Panc1 (cell line): ENCODE results near the gene SLIT3. TPM values are rescaled to one million over a fixed set of nuclear protein-coding genes. Genes with fewer than 3 reads are reported as not detected.

Source experiments
- ATAC-seq: fragments of 200-7000 bp; cut with Tn5 transposase; 2 replicates; pipeline ENCODE4 v1.9.1; 2020; ENCODE audit warnings: mild to moderate bottlenecking, moderate library complexity
- BruUV-seq: library from RNA; stranded (reverse); fragments of 400-500 nt; replicated peaks from 2 replicates; lab custom pipeline; 2021; lab: Mats Ljungman, UMichigan
- CTCF ChIA-PET: fragments of 300-600 bp; sonication (Branson Sonifier 250); formaldehyde crosslinking; loops from one replicate; lab custom pipeline; 2022; ENCODE audit warnings: antibody characterized with exemption; lab: Charles Lee
- POLR2A ChIA-PET: fragments of 300-600 bp; sonication (Branson Sonifier 250); formaldehyde crosslinking; loops from one replicate; lab custom pipeline; 2022; ENCODE audit warnings: antibody characterized with exemption; lab: Charles Lee
- DNase-seq: peaks from one replicate; pipeline ENCODE4 v3.0.0-alpha.2; 2010; ENCODE audit warnings: low read depth, low spot score
- H3K27ac ChIP-seq: 2 replicates; pipeline ENCODE4 v1.5.1; 2011; ENCODE audit warnings: mild to moderate bottlenecking, low read length, inconsistent platforms
- H3K27me3 ChIP-seq: fragments of 200-500 bp; sonication (Bioruptor generic); 2 replicates; pipeline ENCODE4 v1.6.0; 2014; ENCODE audit warnings: low read length, inconsistent platforms; ENCODE audit not compliant: control insufficient read depth, insufficient read depth
- H3K36me3 ChIP-seq: fragments of 200-500 bp; sonication (Bioruptor generic); 2 replicates; pipeline ENCODE4 v1.5.1; 2014; ENCODE audit warnings: inconsistent platforms, mild to moderate bottlenecking, low read length, moderate library complexity; ENCODE audit not compliant: control insufficient read depth, insufficient read depth
- H3K4me1 ChIP-seq: 2 replicates; pipeline ENCODE4 v1.5.1; 2011; ENCODE audit warnings: inconsistent platforms, mild to moderate bottlenecking, low read length, moderate library complexity; ENCODE audit not compliant: control insufficient read depth, insufficient read depth
- H3K4me3 ChIP-seq, 2 experiments: 2 replicates each; pipeline ENCODE4 v1.5.1; 2011 to 2012; ENCODE audit warnings: low read depth in 2 of 2, low read length in 2 of 2, mild to moderate bottlenecking in 2 of 2, inconsistent platforms in 1 of 2, moderate library complexity in 1 of 2
- H3K9me3 ChIP-seq: fragments of 200-500 bp; sonication (Bioruptor generic); 2 replicates; pipeline ENCODE4 v1.5.1; 2014; ENCODE audit warnings: low read depth, mild to moderate bottlenecking, inconsistent platforms, low read length, moderate library complexity; ENCODE audit not compliant: control insufficient read depth, insufficient read depth
- POLR2AphosphoS5 ChIP-seq: IDR thresholded peaks from 2 replicates; pipeline ENCODE4 v1.6.1; 2012; ENCODE audit warnings: mild to moderate bottlenecking, low read depth, low read length, moderate library complexity
- SIN3A ChIP-seq: IDR thresholded peaks from 2 replicates; pipeline ENCODE4 v1.6.1; 2012; ENCODE audit warnings: low read depth, mild to moderate bottlenecking, low read length, moderate library complexity, borderline replicate concordance; ENCODE audit not compliant: insufficient read depth
- TCF7L2 ChIP-seq: IDR thresholded peaks from 2 replicates; pipeline ENCODE4 v1.6.1; 2011; ENCODE audit warnings: mild to moderate bottlenecking, low read depth, low read length, inconsistent platforms
- in situ Hi-C: cut with HindIII; loops from 2 replicates; pipeline ENCODE4 v1.10.0; 2016; ENCODE audit warnings: low sequenced_read_pairs, low pct_unique_long_range_greater_than_20kb
- intact Hi-C: fragments of 100-400 bp; cut with micrococcal nuclease; formaldehyde crosslinking; loops from one replicate; pipeline ENCODE4 v1.10.0; 2022; ENCODE audit not compliant: unreplicated experiment
- total RNA-seq: library from RNA; stranded (reverse); gene quantifications from one replicate; pipeline ENCODE4 v1.2.1, GENCODE V29; 2021; ENCODE audit not compliant: unreplicated experiment
- TF ChIP-seq, protein P1 (sequence below): fragments of 450-650 bp; IDR thresholded peaks from 2 replicates; pipeline ENCODE4 v1.5.1; 2017; ENCODE audit warnings: mild to moderate bottlenecking
- TF ChIP-seq, protein P2 (sequence below), 2 experiments: IDR thresholded peaks; 2 replicates each; pipeline ENCODE4 v1.6.1; 2011 to 2012; ENCODE audit warnings: low read depth in 2 of 2, control low read depth in 1 of 2, low read length in 1 of 2, mild to moderate bottlenecking in 1 of 2, moderate library complexity in 1 of 2; ENCODE audit not compliant: insufficient read depth in 1 of 2

The SLIT3 gene
- total RNA-seq, 1 experiment from 2014 or later: 26.4 TPM

DNA sequence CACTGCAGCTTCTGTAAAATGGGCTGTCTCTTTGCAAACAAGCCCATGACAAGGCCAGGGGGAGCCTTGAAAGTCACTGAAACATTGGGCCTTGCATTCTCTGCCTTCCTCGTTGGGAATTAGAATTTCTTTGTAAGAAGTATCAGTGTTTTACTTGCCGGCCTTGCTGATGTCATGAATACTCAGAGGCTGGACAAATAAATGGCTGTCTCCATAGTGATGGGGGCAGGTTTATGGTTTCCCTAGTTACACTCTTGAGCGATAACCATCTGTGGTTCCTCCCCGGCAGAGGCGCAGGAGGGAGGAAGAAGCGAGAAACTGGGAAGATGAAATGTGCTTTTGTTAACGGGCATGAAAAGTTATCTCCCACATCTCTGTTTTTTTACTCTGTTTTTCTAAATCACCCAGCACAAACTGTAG is 449.0 kb downstream of the SLIT3 start:
- Histone ChIP-seq H3K9me3 (no peaks in the 10 kb centered on the region), H3K36me3 (no peaks in the 10 kb centered on the region), H3K27me3 (peaks cover 4% of the 10 kb centered on the region), H3K4me3 (no peak overlapping the region), H3K4me1 (no peaks in the 10 kb centered on the region), H3K27ac (no peak overlapping the region)
- ChIA-PET POLR2A (no interaction called here), CTCF (no interaction called here)
- TF ChIP-seq, protein P1, sequence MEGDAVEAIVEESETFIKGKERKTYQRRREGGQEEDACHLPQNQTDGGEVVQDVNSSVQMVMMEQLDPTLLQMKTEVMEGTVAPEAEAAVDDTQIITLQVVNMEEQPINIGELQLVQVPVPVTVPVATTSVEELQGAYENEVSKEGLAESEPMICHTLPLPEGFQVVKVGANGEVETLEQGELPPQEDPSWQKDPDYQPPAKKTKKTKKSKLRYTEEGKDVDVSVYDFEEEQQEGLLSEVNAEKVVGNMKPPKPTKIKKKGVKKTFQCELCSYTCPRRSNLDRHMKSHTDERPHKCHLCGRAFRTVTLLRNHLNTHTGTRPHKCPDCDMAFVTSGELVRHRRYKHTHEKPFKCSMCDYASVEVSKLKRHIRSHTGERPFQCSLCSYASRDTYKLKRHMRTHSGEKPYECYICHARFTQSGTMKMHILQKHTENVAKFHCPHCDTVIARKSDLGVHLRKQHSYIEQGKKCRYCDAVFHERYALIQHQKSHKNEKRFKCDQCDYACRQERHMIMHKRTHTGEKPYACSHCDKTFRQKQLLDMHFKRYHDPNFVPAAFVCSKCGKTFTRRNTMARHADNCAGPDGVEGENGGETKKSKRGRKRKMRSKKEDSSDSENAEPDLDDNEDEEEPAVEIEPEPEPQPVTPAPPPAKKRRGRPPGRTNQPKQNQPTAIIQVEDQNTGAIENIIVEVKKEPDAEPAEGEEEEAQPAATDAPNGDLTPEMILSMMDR: no peak
- TF ChIP-seq SIN3A (no peak), TCF7L2 (no peak), POLR2AphosphoS5 (no peak)
- TF ChIP-seq, protein P2, sequence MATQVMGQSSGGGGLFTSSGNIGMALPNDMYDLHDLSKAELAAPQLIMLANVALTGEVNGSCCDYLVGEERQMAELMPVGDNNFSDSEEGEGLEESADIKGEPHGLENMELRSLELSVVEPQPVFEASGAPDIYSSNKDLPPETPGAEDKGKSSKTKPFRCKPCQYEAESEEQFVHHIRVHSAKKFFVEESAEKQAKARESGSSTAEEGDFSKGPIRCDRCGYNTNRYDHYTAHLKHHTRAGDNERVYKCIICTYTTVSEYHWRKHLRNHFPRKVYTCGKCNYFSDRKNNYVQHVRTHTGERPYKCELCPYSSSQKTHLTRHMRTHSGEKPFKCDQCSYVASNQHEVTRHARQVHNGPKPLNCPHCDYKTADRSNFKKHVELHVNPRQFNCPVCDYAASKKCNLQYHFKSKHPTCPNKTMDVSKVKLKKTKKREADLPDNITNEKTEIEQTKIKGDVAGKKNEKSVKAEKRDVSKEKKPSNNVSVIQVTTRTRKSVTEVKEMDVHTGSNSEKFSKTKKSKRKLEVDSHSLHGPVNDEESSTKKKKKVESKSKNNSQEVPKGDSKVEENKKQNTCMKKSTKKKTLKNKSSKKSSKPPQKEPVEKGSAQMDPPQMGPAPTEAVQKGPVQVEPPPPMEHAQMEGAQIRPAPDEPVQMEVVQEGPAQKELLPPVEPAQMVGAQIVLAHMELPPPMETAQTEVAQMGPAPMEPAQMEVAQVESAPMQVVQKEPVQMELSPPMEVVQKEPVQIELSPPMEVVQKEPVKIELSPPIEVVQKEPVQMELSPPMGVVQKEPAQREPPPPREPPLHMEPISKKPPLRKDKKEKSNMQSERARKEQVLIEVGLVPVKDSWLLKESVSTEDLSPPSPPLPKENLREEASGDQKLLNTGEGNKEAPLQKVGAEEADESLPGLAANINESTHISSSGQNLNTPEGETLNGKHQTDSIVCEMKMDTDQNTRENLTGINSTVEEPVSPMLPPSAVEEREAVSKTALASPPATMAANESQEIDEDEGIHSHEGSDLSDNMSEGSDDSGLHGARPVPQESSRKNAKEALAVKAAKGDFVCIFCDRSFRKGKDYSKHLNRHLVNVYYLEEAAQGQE (IDR thresholded peaks at IDR 0.05; ENCODE audit: insufficient read depth in 1 of 2, low read depth in 2 of 2, low read length in 1 of 2): no peak
- intact Hi-C loops (no loop called here), in situ Hi-C loops (no loop called here)
- DNase-seq (no peak), ATAC-seq (no peak)
- no TSS peak for BruUV-seq

DNA sequence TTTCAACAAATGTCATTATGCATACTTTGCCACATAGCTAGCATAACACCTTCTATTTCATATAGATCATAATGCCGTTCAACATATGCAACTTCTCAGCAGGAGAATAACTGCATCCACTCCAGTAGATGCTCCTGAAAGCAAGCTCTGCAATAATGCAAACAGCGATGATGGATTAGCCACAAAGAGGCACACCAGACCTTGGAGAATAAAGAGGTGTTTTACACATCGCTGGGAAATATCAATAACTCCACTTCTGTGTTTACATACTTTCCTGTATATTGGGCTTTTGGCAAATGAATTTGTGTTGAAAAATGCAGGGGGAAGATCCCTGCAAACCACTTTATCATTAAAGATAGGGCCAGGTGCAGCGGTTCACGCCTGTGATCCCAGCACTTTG is 450.3 kb downstream of the SLIT3 start:
- Histone ChIP-seq H3K27ac (no peak overlapping the region), H3K4me1 (no peaks in the 10 kb centered on the region), H3K9me3 (no peaks in the 10 kb centered on the region), H3K27me3 (peaks cover 4% of the 10 kb centered on the region), H3K4me3 (no peak overlapping the region), H3K36me3 (no peaks in the 10 kb centered on the region)
- POLR2A ChIA-PET: no interaction called here
- in situ Hi-C loops: no loop called here
- BruUV-seq: no TSS peak
- TF ChIP-seq TCF7L2 (no peak), SIN3A (no peak), POLR2AphosphoS5 (no peak)
- TF ChIP-seq, protein P2 (IDR thresholded peaks at IDR 0.05; ENCODE audit: insufficient read depth in 1 of 2, low read depth in 2 of 2, low read length in 1 of 2): no peak
- TF ChIP-seq, protein P1: no peak
- no peak for DNase-seq
- no peak for ATAC-seq
- CTCF ChIA-PET: no interaction called here
- intact Hi-C loops: no loop called here
